LNCaP clone FGC (cell line): ENCODE results near the gene IFIT3.
"Not testable (repeated sequence)": the region's sequence is repeated elsewhere in the genome, so short reads cannot be mapped to it uniquely, and the experiment has no call there.

Experiments
- DNase-seq: peaks from one replicate; pipeline ENCODE4 v3.0.0-alpha.2; 2011; ENCODE audit warnings: low read depth
- H3K4me3 ChIP-seq: 2 replicates; pipeline ENCODE4 v1.5.1; 2011; ENCODE audit warnings: mild to moderate bottlenecking, low read depth, low read length, control low read depth
- CTCF ChIP-seq: IDR thresholded peaks from 2 replicates; pipeline ENCODE4 v1.5.1; 2012; ENCODE audit warnings: mild to moderate bottlenecking; ENCODE audit not compliant: control insufficient read depth, insufficient read depth; ENCODE audit errors: extremely low read depth

IFIT3 gene

GRCh38 chr10:89346405-89347254, 18.8 kb downstream of the IFIT3 start:
- H3K4me3 ChIP-seq, result no peak overlapping the region
- DNase-seq, result no peak

GRCh38 chr10:89347701-89348457, 20.1 kb downstream of the IFIT3 start:
- H3K4me3 ChIP-seq, result no peak overlapping the region
- TF ChIP-seq CTCF, result no peak
- DNase-seq, result no peak

More at GRCh38 chr10:89346405-89347254, 18.8 kb downstream of the IFIT3 start:
- TF ChIP-seq CTCF, result no peak

- H3K4me3 ChIP-seq, result no peak overlapping the region
- no peak for DNase-seq
- no peak for TF ChIP-seq CTCF
Observed at GRCh38 chr10:89348481-89348880, 20.7 kb downstream of the IFIT3 start.

- no peak for TF ChIP-seq CTCF
- DNase-seq, result no peak
- H3K4me3 ChIP-seq, result no peak overlapping the region
Observed at GRCh38 chr10:89348975-89349374, 21.2 kb downstream of the IFIT3 start.

- H3K4me3 ChIP-seq, DNase-seq: not testable (repeated sequence)
Observed at GRCh38 chr10:89350631-89351315, 23.0 kb downstream of the IFIT3 start.

- H3K4me3 ChIP-seq, result no peak overlapping the region
- TF ChIP-seq CTCF, result no peak
- DNase-seq, result no peak
Observed at GRCh38 chr10:89351412-89351779, 23.6 kb downstream of the IFIT3 start.
